Heart right ventricle (tissue), 16 donors: Measurements from ENCODE around the gene HS1BP3. TPM values are rescaled to one million over a fixed set of nuclear protein-coding genes. Genes with fewer than 3 reads are reported as not detected.

Experiments used
- ATAC-seq, 8 donors: fragments of 200-7000 bp; cut with Tn5 transposase; one replicate each; pipeline ENCODE4 v1.9.1; 2020; ENCODE audit warnings: mild to moderate bottlenecking in 8 of 8, moderate library complexity in 8 of 8, moderate number of reproducible peaks in 1 of 8
- DNase-seq, 2 donors: peaks; one replicate each; pipeline ENCODE4 v3.0.0-alpha.2; 2020
- H3K27ac ChIP-seq, 10 donors: fragments of 200-600 bp; sonication (generic) in 2 of 10; one replicate each; pipeline versions ENCODE4 v1.5.0 to v1.8.0; 2020 to 2022; ENCODE audit warnings: mild to moderate bottlenecking in 3 of 10
- H3K27me3 ChIP-seq, 7 donors: fragments of 200-600 bp; one replicate each; pipeline ENCODE4 v1.8.0; 2021 to 2022; ENCODE audit warnings: mild to moderate bottlenecking in 2 of 7
- H3K36me3 ChIP-seq, 9 donors: fragments of 200-600 bp; sonication (generic) in 1 of 9; one replicate each; pipeline versions ENCODE4 v1.5.0 to v1.8.0; 2020 to 2022; ENCODE audit warnings: mild to moderate bottlenecking in 2 of 9
- H3K4me1 ChIP-seq, 9 donors: fragments of 200-600 bp; sonication (generic) in 1 of 9; one replicate each; pipeline versions ENCODE4 v1.5.0 to v1.8.0; 2020 to 2022; ENCODE audit warnings: mild to moderate bottlenecking in 4 of 9
- H3K4me3 ChIP-seq, 10 donors: fragments of 200-600 bp; sonication (generic) in 2 of 10; one replicate each; pipeline versions ENCODE4 v1.5.0 to v1.8.0; 2020 to 2022; ENCODE audit warnings: mild to moderate bottlenecking in 7 of 10, moderate library complexity in 2 of 10
- H3K9me3 ChIP-seq, 11 donors: fragments of 200-600 bp in 10 of 11; sonication (generic) in 2 of 11; one replicate each; pipeline versions ENCODE4 v1.5.0 to v1.8.0; 2013 to 2022; ENCODE audit warnings: mild to moderate bottlenecking in 2 of 11, control low read depth in 1 of 11, moderate library complexity in 1 of 11
- WGBS, 2 donors: extraction: QIAGEN DNeasy Blood & Tissue Kit; methylation state at CpG; one replicate each; pipeline ENCODE4 v1.1.7; 2013; ENCODE audit warnings: inconsistent platforms in 1 of 2; 5-methylcytosine and 5-hydroxymethylcytosine counted together
- intact Hi-C, 10 donors: fragments of 100-400 bp; cut with DNase I; formaldehyde crosslinking; loops; one replicate each; pipeline versions ENCODE4 v1.11.1 to v1.14.2; 2022
- polyA plus RNA-seq, 2 donors: library from polyadenylated mRNA; stranded (reverse); fragments of 200-250 nt; gene quantifications; one replicate each; pipeline ENCODE4 v1.2.3, GENCODE V29; 2013
- total RNA-seq, 10 donors: library from RNA; stranded (reverse); fragmentation: NEBNext Ultra II Directional in 3 of 10; extraction: Animal tissue kit (Norgen Biotek cat#: 25700) in 3 of 10; gene quantifications; one replicate each; pipeline versions ENCODE4 v1.2.1 to v1.2.4, GENCODE V29; 2021 to 2023
- TF ChIP-seq, protein P1 (sequence below), 9 donors: fragments of 200-600 bp; sonication (generic) in 2 of 9; IDR thresholded peaks; one replicate each; pipeline versions ENCODE4 v1.5.0 to v1.8.0; 2021 to 2022; ENCODE audit warnings: antibody characterized with exemption in 9 of 9, mild to moderate bottlenecking in 5 of 9, moderate library complexity in 1 of 9
- donor health status: Arrhythmogenic right ventricular cardiomyopathy.
- donor health status: ischemic (EF 13 %, LVEDD 7.1; RV severe dilation, severe dysfunction).
- donor health status: healthy with polysubstance abuse.
- donor health status: DM: no; HTN: yes; CAD: no.
- donor health status: DM: no; HTN: no; CAD: no.
- donor health status: ischemic (EF 25% LVEDD 6.9; RV normal size, moderate dysfunction).
- donor health status: ischemic (EF 25% LVEDD 5.7; RV mildly dilated, moderate dysfunction).
- donor health status: healthy.
- donor health status: DM: yes; HTN: yes; CAD: no.
- donor health status: Ischemic cardiomyopathy.
- donor health status: ischemic (EF 35%, LVEDD 5.7; RV mildly dilated, moderate dysfunction).
- donor health status: nonischemic (EF 11% LVEDD 7.7; RV severe dilation, severe dysfunction).
- donor health status: DM: yes; HTN: yes; CAD: no.
- donor health status: PGD.
- donor health status: ischemic (EF 29% LVEDD 5.4; RV normal size, mild dysfunction).
- donor health status: nonischemic (EF 23%, LVEDD 6.1; RV moderate dilation, normal function).

The HS1BP3 gene
- total and polyA plus RNA-seq, 12 donors, result 11.3 to 26.3 (median 16.5) TPM

DNA sequence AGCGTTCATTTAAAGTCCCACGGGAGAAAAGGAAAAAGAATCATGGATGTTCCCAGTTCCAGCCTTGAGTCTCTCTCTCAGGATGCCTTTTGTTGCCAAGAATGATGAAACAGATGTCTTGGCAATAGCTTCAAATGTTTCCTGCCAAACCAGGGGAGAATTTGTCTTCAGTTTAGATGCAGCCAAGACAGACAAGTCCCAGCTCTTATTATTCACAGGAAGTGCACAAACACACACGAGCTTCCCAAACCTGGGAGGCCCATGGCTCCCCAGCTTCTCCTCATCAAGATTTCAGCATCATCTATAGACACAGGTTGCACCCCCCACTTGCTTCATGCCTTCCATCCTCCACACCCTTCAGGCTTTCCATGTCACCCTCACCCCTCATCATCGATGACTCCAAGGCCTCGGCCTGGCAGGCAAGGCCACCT lies 45.9 kb downstream of the HS1BP3 start:
- intact Hi-C loops, result loop anchor here in 1 of 10 donors (5.0 kb wide), 1 partner anchor 32 kb away; no protein-coding TSS in a partner anchor
- ATAC-seq (peak; percentile 39 to 79 (median 62)), DNase-seq (peak in 1 of 2 donors; percentile 19)
- WGBS, 2 donors, result 44 to 59% methylated on average over 5 of the region's 5 CpGs
- Histone ChIP-seq H3K36me3 (no peaks in the 10 kb centered on the region), H3K4me3 (no peak overlapping the region), H3K27me3 (no peaks in the 10 kb centered on the region), H3K9me3 (peaks cover 0 to 5% (median 0%) of the 10 kb centered on the region in 11 donors), H3K27ac (peak overlapping the region in 9 of 10 donors; percentile 34 to 73 (median 59)), H3K4me1 (peaks cover 5 to 62% (median 49%) of the 10 kb centered on the region in 9 donors)
- TF ChIP-seq, protein P1, sequence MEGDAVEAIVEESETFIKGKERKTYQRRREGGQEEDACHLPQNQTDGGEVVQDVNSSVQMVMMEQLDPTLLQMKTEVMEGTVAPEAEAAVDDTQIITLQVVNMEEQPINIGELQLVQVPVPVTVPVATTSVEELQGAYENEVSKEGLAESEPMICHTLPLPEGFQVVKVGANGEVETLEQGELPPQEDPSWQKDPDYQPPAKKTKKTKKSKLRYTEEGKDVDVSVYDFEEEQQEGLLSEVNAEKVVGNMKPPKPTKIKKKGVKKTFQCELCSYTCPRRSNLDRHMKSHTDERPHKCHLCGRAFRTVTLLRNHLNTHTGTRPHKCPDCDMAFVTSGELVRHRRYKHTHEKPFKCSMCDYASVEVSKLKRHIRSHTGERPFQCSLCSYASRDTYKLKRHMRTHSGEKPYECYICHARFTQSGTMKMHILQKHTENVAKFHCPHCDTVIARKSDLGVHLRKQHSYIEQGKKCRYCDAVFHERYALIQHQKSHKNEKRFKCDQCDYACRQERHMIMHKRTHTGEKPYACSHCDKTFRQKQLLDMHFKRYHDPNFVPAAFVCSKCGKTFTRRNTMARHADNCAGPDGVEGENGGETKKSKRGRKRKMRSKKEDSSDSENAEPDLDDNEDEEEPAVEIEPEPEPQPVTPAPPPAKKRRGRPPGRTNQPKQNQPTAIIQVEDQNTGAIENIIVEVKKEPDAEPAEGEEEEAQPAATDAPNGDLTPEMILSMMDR (IDR thresholded peaks at IDR 0.05), result no peak

DNA sequence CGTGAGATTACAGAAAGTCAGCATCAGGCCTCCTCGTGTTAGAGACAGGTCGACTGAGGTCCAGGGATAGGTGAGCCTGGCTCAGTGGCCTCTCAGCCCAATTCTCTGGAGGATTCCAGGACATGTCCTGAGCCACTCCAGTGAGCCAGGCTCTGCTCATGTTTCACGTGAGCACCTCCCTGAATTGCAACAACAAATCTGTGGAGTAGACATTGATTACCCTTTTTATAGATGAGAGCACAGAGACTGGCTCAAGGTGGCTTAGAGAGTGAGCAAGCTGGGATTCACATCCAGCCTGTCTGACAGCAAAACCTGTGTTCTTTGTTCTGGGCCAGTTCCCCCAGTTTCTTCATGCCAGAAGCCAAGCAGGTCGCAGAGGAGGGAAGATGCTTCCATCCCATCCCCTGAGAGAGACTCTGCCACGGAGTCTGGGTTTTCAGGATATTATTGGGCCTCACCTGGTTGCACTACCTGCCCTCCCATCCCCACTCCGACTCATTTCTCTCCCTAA lies 46.4 kb downstream of the HS1BP3 start:
- intact Hi-C loops, result loop anchor here in 1 of 10 donors (5.0 kb wide), 1 partner anchor 33 kb away; no protein-coding TSS in a partner anchor
- no peaks in the 10 kb centered on the region for H3K36me3 ChIP-seq
- peaks cover 9 to 62% (median 48%) of the 10 kb centered on the region in 9 donors for H3K4me1 ChIP-seq
- peak overlapping the region in 8 of 10 donors; percentile 16 to 73 (median 49) for H3K27ac ChIP-seq
- WGBS, 2 donors, result 60 to 68% methylated on average over 7 of the region's 7 CpGs
- no peak overlapping the region for H3K4me3 ChIP-seq
- DNase-seq, result peak in 1 of 2 donors; percentile 5
- no peaks in the 10 kb centered on the region for H3K27me3 ChIP-seq
- peaks cover 0 to 5% (median 0%) of the 10 kb centered on the region in 11 donors for H3K9me3 ChIP-seq
- ATAC-seq, result peak in 1 of 8 donors; percentile 11
- TF ChIP-seq, protein P1 (IDR thresholded peaks at IDR 0.05), result no peak

GRCh38 chr2:20603791-20604190 lies 47.1 kb downstream of the HS1BP3 start:
- H3K9me3 ChIP-seq, result peaks cover 0 to 5% (median 0%) of the 10 kb centered on the region in 11 donors
- intact Hi-C loops, result loop anchor here in 1 of 10 donors (5.0 kb wide), 1 partner anchor 34 kb away; no protein-coding TSS in a partner anchor
- TF ChIP-seq, protein P1 (IDR thresholded peaks at IDR 0.05), result no peak
- H3K27me3 ChIP-seq, result no peaks in the 10 kb centered on the region
- H3K4me3 ChIP-seq, result no peak overlapping the region
- peak overlapping the region in 5 of 10 donors; percentile 16 to 73 (median 68) for H3K27ac ChIP-seq
- ATAC-seq, result no peak
- DNase-seq, result no peak
- peaks cover 8 to 62% (median 45%) of the 10 kb centered on the region in 9 donors for H3K4me1 ChIP-seq
- WGBS, 2 donors, result 88% methylated on average over 5 of the region's 5 CpGs
- no peaks in the 10 kb centered on the region for H3K36me3 ChIP-seq

DNA sequence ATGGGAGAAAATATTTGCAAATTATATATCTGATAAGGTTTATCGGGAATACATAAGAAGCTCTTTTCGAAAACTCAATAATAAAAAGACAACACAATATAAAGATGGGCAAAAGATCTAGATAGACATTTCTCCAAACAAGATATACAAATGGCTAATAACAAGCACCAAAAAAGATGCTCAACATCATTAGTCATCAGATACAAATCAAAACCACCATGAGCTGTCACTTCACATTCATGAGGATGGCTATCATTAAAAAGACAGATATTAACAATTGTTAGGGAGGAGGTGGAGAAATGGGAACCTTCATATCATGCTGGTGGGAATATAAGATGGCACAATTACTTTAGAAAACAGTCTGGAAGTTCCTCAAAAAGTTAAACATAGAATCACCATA lies 48.1 kb downstream of the HS1BP3 start:
- Histone ChIP-seq H3K4me3 (no peak overlapping the region), H3K27ac (no peak overlapping the region), H3K36me3 (no peaks in the 10 kb centered on the region), H3K9me3 (peaks cover 0 to 5% (median 0%) of the 10 kb centered on the region in 11 donors), H3K4me1 (peaks cover 14 to 66% (median 52%) of the 10 kb centered on the region in 9 donors), H3K27me3 (no peaks in the 10 kb centered on the region)
- TF ChIP-seq, protein P1 (IDR thresholded peaks at IDR 0.05), result no peak
- DNase-seq, result no peak
- intact Hi-C loops, result loop anchor here in 1 of 10 donors (5.0 kb wide), 1 partner anchor 34 kb away; no protein-coding TSS in a partner anchor
- 94 to 95% methylated on average over 2 of the region's 2 CpGs for WGBS, 2 donors
- ATAC-seq, result no peak
